Transverse colon (tissue), 4 donors: ENCODE results near the gene RASGEF1C.

ENCODE experiments used
- EP300 ChIP-seq: sonication (generic); formaldehyde crosslinking; IDR thresholded peaks from one replicate; pipeline ENCODE4 v1.6.1; 2017; ENCODE audit warnings: antibody characterized with exemption, low read depth
- POLR2A ChIP-seq: fragments of 450-650 bp; IDR thresholded peaks from one replicate; pipeline ENCODE4 v1.6.1; 2016; ENCODE audit warnings: antibody characterized with exemption, mild to moderate bottlenecking, moderate library complexity
- POLR2AphosphoS5 ChIP-seq, 3 donors: sonication (generic); formaldehyde crosslinking; IDR thresholded peaks; one replicate each; pipeline ENCODE4 v1.6.1; 2016; ENCODE audit warnings: antibody characterized with exemption in 3 of 3
- TF ChIP-seq, protein P1 (sequence below), 5 experiments: fragments of 200-600 bp in 3 of 5; fragments of 450-650 bp in 2 of 5; sonication (generic) in 3 of 5; IDR thresholded peaks; 1 replicate in 2 of 5; 2 replicates in 3 of 5; pipeline ENCODE4 v1.5.1; 2016 to 2017; ENCODE audit warnings: antibody characterized with exemption in 5 of 5, inconsistent platforms in 3 of 5, mild to moderate bottlenecking in 2 of 5, moderate library complexity in 1 of 5

DNA sequence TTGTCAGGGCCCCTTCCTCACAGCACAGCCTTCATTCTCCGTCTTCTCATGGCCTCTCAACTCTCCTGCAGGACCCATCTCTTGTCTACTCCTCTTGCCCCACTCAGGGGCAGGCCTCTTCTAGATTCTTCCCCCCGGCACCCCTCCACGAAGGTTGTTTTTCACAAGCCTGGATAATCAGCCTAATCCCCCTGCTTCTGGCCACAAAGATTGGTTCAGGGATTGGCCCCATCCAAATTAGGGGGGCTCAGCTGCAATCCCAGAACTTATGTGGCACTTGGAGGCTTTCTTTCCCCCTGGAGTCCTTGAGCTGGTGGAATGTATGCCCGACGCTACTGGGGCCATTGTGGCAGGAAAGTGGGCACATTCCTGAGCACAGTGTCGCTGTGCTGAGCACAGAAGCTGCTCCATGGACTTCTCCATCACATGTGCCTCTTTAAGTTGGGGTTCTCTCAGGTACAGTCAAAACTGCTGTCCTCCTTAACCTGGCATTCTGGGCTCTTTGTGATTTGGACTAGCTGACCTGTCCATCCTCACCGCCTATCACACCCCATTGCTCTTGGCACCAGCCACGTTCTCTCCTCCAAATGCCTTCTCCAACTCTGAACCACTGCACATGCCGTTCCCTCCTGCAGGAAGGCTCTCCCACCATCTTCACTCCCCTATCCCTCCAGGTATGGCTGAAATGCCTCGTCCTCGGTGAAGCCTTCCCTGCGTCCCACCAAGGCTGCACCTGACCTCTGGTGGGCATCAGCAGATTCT, 70.6 kb downstream of the RASGEF1C start:
- TF ChIP-seq, protein P1, sequence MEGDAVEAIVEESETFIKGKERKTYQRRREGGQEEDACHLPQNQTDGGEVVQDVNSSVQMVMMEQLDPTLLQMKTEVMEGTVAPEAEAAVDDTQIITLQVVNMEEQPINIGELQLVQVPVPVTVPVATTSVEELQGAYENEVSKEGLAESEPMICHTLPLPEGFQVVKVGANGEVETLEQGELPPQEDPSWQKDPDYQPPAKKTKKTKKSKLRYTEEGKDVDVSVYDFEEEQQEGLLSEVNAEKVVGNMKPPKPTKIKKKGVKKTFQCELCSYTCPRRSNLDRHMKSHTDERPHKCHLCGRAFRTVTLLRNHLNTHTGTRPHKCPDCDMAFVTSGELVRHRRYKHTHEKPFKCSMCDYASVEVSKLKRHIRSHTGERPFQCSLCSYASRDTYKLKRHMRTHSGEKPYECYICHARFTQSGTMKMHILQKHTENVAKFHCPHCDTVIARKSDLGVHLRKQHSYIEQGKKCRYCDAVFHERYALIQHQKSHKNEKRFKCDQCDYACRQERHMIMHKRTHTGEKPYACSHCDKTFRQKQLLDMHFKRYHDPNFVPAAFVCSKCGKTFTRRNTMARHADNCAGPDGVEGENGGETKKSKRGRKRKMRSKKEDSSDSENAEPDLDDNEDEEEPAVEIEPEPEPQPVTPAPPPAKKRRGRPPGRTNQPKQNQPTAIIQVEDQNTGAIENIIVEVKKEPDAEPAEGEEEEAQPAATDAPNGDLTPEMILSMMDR (IDR thresholded peaks at IDR 0.05) = no peak
- TF ChIP-seq POLR2A (no peak), POLR2AphosphoS5 (IDR thresholded peaks at IDR 0.05) (no peak), EP300 (no peak)
